ENCODE results near the gene PSMB3.
A peak's percentile ranks its signal among the peaks of the same experiment; 100 is the strongest.

Gene PSMB3

DNA sequence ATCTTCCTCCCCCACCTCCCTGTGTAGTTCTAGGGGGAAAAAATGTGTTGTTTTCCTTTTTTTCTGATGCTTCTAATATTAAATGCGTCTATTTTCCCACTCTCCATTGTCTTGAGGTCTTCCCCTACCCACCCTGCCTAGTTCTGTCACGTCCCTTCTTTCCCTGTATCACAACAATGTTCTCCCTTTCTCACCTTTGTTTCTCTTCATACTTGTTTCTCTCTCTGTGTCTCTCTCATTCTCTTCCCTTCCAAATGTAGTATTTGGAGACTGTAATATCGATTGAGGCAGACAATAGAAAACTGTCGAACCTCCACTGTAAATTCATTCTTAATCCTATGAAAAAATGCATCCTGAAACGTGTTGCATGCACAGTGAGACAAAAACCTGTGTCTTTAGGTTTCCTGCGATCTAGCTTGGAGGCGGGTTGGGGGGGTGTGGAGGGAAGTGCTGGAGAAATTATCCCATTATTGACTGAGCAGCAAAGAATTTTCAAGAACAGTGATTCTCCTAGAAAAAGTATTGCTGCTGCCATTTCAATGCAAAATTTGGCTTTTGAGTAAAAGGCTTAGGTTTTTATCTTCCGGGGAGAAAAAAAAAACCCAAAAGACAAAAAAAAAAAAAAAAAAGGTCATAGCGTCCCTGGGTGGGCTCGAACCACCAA is 1.3 kb upstream of the PSMB3 start (continued):
- TF ChIP-seq, protein P1, sequence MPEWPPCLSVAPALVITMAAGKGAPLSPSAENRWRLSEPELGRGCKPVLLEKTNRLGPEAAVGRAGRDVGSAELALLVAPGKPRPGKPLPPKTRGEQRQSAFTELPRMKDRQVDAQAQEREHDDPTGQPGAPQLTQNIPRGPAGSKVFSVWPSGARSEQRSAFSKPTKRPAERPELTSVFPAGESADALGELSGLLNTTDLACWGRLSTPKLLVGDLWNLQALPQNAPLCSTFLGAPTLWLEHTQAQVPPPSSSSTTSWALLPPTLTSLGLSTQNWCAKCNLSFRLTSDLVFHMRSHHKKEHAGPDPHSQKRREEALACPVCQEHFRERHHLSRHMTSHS (tag by site-specific recombination; IDR thresholded peaks at IDR 0.05), result no peak
- TF ChIP-seq KLF10 (tag by site-specific recombination; IDR thresholded peaks at IDR 0.05) (0 out of 2 replicates have a peak, but pooled peaks have one; percentile 68), ZNF747 (tag by site-specific recombination; IDR thresholded peaks at IDR 0.05) (no peak), ZSCAN23 (tag by site-specific recombination; IDR thresholded peaks at IDR 0.05) (peak; percentile 87; the same call in 1 of the 2 replicates), ZNF19 (tag by site-specific recombination; IDR thresholded peaks at IDR 0.05; ENCODE audit: low read depth) (no peak), ZNF585B (tag by site-specific recombination; IDR thresholded peaks at IDR 0.05) (no peak)

- Histone ChIP-seq H3K4me1 (ENCODE audit: control insufficient read depth, insufficient read depth, low read length) (peaks cover 11% of the 10 kb centered on the region), H3K4me3 (ENCODE audit: low read depth, low read length) (peak overlapping the region; percentile 67), H3K9me3 (ENCODE audit: control insufficient read depth, insufficient read depth, low read depth, low read length) (no peaks in the 10 kb centered on the region), H3K27ac (ENCODE audit: extremely low read depth, low read depth, low read length) (peak overlapping the region; percentile 66), H3K36me3 (ENCODE audit: control insufficient read depth in 2 of 2, insufficient read depth in 1 of 2, low read length in 2 of 2) (peaks cover 31 to 32% of the 10 kb centered on the region in 2 experiments)
- POLR2A ChIA-PET, result interaction anchor here (0.6 to 2.8 kb wide), 19 partner anchors 9 to 402 kb away, joined by 3 to 20 read pairs (median 4); partner anchors contain the start of genes LASP1, MLLT6, RPL23 and SOCS7
- CTCF ChIA-PET, result interaction anchor here (0.6 to 1.1 kb wide), 8 partner anchors 10 to 423 kb away, joined by 3 to 7 read pairs (median 6); no protein-coding TSS in a partner anchor
- peak; percentile 90 for TF ChIP-seq ZNF341 (tag by site-specific recombination; IDR thresholded peaks at IDR 0.05; ENCODE audit: low read depth)
- peak; percentile 45 for TF ChIP-seq SP3 (tag by site-specific recombination; IDR thresholded peaks at IDR 0.05)
- TF ChIP-seq ZNF677 (tag by site-specific recombination; IDR thresholded peaks at IDR 0.05), result no peak
- no peak for TF ChIP-seq ZNF311 (tag by site-specific recombination; IDR thresholded peaks at IDR 0.05; ENCODE audit: borderline replicate concordance)
- TF ChIP-seq ZNF529 (tag by site-specific recombination; IDR thresholded peaks at IDR 0.05; ENCODE audit: insufficient replicate concordance), result no peak
- no peak for TF ChIP-seq ZNF776 (tag by site-specific recombination; IDR thresholded peaks at IDR 0.05; ENCODE audit: borderline replicate concordance)
- no peak for TF ChIP-seq ZNF449 (tag by site-specific recombination; IDR thresholded peaks at IDR 0.05)
- TF ChIP-seq ZNF146 (tag by site-specific recombination; IDR thresholded peaks at IDR 0.05), result no peak
- 0 out of 2 replicates have a peak, but pooled peaks have one; percentile 1 for TF ChIP-seq ZNF610 (tag by site-specific recombination; IDR thresholded peaks at IDR 0.05; ENCODE audit: borderline replicate concordance)
- TF ChIP-seq ZNF555 (tag by site-specific recombination; conservative IDR thresholded peaks at IDR 0.05), result no peak
- TF ChIP-seq ZNF302 (tag by site-specific recombination; IDR thresholded peaks at IDR 0.05; ENCODE audit: low read depth), result no peak
- TF ChIP-seq HOXA7 (CRISPR knock-in tag; IDR thresholded peaks at IDR 0.05; ENCODE audit: borderline replicate concordance), result no peak
- no peak for TF ChIP-seq ZNF521 (tag by site-specific recombination; IDR thresholded peaks at IDR 0.05)
- TF ChIP-seq TCF7L2 (IDR thresholded peaks at IDR 0.05; ENCODE audit: borderline replicate concordance, low read depth, low read length), result no peak
- no peak for TF ChIP-seq ZSCAN16 (tag by site-specific recombination; IDR thresholded peaks at IDR 0.05)
- TF ChIP-seq, protein P2, sequence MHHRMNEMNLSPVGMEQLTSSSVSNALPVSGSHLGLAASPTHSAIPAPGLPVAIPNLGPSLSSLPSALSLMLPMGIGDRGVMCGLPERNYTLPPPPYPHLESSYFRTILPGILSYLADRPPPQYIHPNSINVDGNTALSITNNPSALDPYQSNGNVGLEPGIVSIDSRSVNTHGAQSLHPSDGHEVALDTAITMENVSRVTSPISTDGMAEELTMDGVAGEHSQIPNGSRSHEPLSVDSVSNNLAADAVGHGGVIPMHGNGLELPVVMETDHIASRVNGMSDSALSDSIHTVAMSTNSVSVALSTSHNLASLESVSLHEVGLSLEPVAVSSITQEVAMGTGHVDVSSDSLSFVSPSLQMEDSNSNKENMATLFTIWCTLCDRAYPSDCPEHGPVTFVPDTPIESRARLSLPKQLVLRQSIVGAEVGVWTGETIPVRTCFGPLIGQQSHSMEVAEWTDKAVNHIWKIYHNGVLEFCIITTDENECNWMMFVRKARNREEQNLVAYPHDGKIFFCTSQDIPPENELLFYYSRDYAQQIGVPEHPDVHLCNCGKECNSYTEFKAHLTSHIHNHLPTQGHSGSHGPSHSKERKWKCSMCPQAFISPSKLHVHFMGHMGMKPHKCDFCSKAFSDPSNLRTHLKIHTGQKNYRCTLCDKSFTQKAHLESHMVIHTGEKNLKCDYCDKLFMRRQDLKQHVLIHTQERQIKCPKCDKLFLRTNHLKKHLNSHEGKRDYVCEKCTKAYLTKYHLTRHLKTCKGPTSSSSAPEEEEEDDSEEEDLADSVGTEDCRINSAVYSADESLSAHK (tag by site-specific recombination; IDR thresholded peaks at IDR 0.05), result peak; percentile 49
- no peak; the same call in 1 of the 2 replicates for TF ChIP-seq OVOL3 (tag by site-specific recombination; IDR thresholded peaks at IDR 0.05)
- TF ChIP-seq EGR2 (tag by site-specific recombination; IDR thresholded peaks at IDR 0.05; ENCODE audit: low read depth), result no peak
- TF ChIP-seq, protein P3, sequence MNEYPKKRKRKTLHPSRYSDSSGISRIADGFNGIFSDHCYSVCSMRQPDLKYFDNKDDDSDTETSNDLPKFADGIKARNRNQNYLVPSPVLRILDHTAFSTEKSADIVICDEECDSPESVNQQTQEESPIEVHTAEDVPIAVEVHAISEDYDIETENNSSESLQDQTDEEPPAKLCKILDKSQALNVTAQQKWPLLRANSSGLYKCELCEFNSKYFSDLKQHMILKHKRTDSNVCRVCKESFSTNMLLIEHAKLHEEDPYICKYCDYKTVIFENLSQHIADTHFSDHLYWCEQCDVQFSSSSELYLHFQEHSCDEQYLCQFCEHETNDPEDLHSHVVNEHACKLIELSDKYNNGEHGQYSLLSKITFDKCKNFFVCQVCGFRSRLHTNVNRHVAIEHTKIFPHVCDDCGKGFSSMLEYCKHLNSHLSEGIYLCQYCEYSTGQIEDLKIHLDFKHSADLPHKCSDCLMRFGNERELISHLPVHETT (tag by site-specific recombination; IDR thresholded peaks at IDR 0.05), result peak; percentile 6
- TF ChIP-seq ZNF600 (tag by site-specific recombination; IDR thresholded peaks at IDR 0.05), result no peak; the same call in 1 of the 2 replicates
- peak; percentile 20; the same call in 1 of the 2 replicates for TF ChIP-seq KLF7 (tag by site-specific recombination; IDR thresholded peaks at IDR 0.05; ENCODE audit: borderline replicate concordance)
- no peak for TF ChIP-seq ZNF404 (tag by site-specific recombination; IDR thresholded peaks at IDR 0.05)
- no peak for TF ChIP-seq ZNF174 (tag by site-specific recombination; IDR thresholded peaks at IDR 0.05)
Measured at GRCh38 chr17:38751808-38752307, 683 bp upstream of the PSMB3 start.

Data from HEK293 (cell line).